GM21529 (cell line): ENCODE measurements around the gene IGSF21.

Source experiments
- ATAC-seq: cut with Tn5 transposase; IDR thresholded peaks from one replicate; pipeline ENCODE4 v1.9.1; 2021; ENCODE audit not compliant: unreplicated experiment

Gene IGSF21

DNA sequence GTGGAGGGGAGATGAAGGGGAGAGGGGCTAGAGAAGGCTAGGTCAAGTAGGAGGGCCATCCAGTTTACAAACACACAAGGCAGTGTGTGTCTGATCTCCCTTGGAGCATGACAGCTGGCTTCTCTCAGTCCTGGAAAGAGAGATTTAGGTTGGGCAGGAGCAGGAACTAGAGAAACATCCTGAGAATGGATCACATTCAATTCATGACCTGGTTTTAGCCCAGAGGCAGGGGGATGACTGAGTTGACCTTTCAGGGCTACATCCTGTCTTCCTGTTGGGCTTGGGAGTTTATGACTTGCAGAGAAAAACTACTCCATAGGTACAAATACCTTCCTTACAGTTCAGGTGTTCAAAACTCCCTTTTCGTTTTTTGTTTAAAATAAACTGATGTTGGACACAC is 97.0 kb downstream of the IGSF21 start:
- no peak for ATAC-seq

DNA sequence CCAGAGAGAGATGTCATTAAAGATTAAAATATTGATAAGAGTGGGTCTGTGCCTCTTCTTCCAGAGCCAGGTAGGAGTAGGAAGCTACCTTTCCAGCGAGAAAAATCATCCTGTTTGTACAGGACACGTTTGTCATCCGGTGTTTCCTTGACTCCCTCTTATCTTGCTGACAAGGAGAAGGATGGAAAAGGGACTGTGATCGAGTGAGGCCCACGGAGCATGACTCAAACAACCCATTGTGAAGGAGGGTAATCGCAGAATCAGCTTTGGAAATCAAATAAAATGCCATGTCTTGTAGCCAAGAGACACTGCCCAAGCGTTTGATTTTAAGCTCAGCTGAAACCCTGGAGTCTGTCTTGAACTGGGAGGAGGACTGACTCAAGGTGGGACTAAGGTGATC is 97.7 kb downstream of the IGSF21 start:
- ATAC-seq: no peak

DNA sequence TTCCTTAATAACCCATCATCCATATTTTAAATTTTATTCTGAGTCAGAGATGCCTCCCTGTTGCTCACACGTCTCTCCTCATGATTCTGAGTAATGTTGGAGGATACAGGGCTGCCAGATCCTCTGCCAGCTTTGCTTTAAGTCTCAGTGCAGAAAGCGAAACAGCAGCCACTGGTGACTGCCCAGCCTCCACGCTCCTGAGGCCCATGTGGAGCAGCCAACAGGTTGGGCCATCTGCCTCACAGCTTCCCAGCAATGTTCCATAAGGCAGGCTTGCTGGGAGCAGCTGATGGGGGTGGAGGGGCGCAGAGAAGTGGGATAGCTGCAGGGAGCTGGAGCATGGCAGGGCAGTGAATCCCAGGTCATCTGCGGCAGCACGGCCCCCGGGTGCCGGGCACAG is 104.2 kb downstream of the IGSF21 start:
- ATAC-seq: no peak

DNA sequence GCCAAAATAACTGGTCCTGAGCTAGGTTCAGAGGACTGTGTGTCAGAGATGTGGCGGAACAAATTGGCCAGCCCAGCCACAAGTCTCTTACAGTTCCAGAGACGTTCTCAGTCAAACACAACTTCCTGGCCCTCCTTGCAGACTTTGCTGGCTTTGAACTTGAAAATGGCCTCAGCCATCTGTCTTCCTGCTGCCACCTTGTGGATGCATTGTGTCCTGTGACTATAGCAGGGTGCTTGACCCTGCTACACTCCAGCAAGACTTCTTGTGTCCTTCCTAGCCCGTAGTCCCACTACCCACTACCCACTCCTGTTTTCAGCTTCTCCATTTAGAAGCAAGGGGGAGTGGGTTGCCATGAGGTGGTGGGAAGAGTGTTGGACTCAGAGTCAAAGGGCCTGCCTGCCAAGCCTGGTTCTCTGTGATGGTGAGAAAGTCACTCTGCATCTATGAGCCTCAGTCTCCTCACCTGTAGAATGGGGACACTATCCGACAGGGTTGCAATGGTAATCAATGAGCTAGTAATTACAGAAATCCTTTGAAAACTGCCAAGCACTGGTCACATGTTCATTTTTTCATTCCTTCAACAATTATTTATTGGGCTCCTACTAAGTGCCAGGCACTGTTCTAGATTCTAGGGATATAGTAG is 109.9 kb downstream of the IGSF21 start:
- ATAC-seq: no peak

DNA sequence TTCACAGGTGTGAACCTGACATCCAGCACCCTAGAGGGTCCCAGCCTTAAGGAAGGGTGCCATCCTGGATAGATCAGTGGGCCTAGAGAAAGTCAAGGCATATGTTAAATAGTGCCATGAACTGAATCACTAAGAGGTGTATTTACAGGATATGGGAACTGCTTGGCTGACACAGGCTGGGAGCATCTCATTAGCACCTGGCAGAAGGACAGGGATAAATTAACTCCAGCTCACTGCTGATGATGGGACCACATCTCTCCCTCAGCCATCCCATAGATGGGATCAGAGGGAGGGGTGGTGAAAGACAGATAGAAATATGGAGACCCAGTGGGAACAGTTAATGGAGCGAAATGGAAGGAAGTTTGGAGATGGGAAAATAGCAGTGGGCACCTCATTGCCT is 122.0 kb downstream of the IGSF21 start:
- no peak for ATAC-seq

DNA sequence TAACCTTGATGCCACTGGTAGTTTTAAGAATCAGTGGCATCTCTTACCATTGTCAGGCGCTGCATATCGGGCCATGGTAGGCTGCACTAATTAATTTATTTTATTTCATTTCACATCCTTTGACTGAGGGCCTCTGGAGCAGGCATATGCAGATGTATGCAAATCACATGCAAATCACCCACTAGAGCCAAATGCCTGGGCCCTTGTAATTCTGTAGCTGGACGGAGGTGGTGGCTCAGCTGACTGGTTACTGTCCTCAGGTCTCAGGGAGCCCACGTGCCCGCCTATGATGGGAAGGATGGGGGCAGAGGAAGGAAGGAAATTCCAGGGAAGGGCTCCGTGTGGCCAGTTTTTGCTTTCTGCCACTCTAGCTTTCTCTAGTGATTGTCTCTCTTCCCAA is 122.7 kb downstream of the IGSF21 start:
- ATAC-seq: no peak

DNA sequence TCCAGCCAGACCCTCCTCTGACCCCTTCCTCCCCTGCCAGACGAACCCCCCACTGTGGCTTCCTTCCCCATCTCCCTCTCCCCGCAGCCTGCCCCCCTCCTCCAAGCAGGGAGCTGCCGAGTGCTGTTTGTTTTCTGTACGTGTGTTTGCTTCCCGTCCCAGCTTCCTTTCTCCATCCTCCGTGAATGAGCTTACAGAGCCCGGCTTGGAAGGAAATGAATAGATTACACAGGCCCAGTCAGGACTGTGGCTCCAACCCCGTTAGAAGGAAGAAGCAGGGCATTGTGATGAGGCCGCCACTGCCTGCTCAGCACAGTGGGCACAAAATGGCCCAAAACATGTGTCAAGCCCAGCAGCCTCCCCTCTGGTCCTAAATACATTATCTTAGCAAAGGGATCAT is 123.2 kb downstream of the IGSF21 start:
- ATAC-seq: no peak

DNA sequence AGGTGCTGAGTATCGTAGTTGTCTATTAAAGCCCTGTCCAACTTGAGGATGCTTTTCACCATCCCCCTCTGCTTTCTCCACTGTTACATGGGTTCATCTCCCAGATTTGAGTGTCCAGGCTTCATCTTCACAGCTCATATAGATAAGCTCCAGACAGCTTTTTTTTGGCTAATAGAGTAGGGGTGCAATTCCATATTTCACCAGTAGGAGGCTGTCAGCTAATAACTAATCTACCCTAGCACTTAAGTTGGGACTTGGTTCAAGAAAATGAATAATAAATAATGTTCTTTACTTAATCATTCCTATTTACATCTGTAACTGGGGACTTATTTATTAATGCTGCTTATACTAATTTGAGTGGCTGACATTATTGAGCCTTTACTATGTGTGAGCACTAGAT is 124.5 kb downstream of the IGSF21 start:
- no peak for ATAC-seq

DNA sequence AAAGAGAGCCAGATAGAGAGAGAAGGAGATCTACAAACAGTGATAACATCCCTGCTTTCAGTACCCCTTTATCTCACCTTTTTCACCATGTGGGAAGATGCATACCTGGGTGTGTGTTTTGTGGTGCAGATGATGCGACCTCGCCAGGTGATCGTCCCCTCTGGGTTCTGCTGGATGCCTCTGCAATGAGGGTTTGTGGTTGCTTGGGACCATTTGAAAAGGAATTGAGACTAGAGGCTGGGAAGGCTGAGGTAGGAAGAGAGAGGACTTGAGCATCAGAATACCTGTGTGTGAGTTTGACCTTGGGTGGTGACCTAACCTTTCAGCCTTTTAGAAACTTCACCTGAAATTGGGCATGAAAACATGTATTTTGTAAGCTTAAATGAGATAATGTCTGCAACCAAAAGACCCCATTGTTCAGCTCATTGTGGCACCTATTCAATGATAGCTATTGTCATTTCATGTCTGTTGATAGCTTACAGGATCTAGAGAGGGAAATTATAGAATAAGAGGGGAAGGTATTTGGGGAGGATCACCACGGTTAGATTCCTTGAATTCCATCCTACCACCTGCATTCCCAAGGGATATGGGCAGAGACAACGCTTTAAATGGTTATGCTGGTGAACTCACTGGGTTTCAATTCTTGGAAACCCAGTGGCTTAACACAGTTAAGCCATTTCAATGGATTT is 125.7 kb downstream of the IGSF21 start:
- no peak for ATAC-seq

DNA sequence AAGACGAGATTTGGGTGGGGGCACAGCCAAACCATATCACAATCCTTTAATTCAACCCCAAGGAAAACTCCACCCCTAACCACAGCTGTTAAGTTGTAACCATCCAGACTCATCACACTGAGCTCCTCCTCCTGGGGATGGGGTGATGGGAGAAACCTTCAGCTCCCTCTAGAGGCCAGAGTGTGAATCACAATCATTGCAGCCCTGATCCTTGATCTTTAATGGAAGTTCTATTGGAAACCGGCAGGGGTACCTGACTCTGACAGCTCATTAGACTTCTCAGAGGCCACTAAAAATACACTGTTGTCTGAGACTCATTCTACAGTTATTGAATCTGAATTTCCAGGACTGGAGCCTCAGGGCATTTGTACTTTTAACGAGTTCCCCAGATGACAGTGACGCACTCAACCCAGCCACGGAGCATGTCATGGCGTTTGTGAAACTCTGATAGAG is 127.2 kb downstream of the IGSF21 start:
- no peak for ATAC-seq

DNA sequence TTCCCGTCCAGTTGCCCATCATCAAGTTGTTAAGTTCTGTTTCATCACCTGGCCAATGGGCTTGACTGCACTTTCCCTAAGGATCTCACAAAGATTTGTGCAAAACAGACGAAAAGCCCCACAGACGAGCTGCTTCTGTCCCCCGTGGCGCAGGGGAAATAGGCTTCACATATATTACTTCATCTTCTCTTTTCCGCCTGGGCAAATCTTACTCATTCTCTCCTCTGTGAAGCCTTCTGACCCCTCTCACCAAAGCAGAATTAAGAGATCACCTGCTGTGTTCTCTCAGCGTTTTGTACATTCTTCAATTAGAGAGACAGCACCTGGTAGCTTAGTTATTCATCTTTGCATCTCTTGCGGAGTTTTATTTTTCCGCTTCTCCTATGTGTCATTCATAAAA is 129.8 kb downstream of the IGSF21 start:
- ATAC-seq: no peak

DNA sequence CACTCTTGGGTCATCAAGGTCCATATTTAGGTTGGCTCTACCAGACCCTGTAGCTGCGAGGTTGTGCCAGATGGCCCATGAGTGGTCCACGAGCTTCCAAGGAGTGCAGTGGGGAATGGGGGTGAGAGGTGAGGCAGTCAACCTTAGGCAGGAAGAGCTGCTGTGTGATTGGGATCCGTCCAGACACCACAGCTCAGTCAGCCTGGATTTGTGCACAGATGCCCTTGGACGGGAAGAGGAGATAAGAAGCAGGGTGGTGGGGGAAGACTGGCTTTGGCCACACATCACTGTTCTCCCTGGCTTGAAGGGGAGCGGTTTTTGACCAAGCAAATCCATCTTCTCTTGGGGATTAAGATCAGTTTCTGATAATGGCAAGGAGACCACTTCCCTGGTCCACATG is 130.6 kb downstream of the IGSF21 start:
- ATAC-seq: no peak

DNA sequence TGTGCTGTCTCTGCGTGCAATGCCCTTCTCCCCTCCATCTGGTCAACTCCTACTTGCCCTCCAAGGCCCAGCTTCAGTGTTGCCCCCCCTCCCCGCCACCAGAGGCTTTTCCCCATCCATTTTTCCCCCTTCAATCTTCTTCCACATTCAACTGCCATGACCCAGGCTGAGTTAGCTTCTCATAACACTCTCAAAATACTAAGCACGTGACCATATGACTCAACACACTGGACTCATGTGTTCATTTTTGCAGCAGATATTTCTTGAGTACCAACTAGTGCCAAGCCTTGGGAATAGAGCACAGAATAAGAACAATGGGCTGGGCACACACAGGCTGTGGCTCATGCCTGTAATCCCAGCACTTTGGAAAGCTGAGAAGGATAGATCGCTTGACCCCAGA is 132.1 kb downstream of the IGSF21 start:
- ATAC-seq: no peak

DNA sequence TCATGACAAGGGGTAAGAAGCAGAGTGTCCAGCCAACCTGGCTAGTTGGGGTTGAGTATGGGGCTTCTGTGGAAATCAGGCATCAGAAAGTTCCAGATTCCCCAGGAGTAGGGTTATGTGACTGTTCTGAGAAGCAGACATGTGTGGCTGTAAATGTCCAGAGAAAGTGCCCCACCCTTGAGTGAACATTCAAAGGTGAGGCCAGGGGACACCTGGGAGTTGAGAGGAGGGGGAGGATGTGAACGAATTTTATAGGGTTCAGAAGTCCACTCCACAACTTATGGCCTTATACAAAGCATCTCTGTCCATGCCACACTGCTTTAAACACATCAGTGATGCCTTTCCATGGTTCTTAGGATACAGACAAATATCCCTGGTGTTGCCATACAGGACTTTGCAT is 133.3 kb downstream of the IGSF21 start:
- ATAC-seq: no peak

DNA sequence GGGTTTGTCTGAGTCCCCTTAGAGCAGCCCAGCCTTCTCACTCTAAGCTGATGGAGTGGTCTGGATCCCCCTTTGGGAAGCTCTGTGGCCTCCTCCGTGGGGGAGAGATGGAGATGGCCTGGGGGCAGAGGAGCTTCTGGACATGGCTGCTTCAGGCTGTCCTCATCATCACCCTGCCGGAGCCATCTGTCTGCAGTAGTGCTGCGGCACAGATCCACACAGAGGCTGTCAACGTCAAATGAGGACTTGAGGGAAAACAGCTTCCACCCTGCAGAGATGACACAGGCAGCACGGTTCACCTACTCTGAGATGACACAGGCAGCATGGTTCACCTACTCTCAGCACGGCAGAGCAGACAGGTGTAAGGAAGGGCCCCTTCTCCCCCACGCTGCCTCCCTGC is 134.3 kb downstream of the IGSF21 start:
- no peak for ATAC-seq

DNA sequence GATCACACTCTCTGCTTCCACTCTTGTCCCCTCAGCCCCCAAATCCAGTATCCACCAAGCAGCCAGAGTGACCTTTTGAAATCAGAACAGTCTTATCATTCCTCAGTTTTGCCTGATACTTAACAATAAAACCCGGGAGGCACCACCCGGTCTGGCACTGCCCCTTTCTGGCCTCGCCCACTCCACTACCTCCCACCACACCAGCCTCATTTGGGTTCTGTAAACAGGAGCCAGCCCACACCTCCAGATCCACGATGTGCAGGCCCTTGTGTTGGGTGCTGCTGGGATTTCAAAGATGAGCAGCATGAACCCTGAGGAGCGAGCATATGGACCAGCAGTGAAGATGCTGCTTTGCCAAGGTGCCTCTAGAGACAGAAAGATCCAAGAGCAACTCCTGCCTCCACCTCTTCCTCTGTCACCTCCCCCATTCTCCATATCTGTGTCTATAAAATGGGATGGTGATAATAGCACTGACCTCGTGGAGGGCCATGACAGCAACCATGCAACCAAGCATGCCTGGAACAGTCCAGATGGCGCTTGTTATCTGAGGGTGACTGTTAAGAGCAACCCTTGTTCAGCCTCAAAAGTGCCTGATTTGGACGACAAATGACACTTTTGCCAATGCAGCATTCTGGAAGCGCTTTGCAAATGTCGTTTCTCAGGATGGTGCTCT is 136.0 kb downstream of the IGSF21 start:
- no peak for ATAC-seq

DNA sequence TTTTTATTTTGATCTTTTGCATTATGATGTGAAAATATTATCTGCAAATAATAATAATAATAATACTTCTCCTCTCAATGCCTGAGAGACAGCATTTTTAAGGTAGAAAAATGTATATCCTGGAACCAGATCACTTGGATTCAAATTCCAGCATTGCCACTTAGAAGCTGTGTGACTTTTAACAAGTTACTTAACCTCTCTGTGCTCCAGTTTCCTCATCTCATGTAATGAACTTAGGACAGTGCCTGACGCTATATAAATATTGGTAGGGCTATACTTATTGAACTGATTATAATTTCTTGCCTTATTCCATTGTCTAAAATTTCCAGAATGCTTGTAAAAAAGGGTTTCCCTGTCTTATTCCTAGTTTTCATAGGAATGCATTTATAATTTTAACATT is 137.2 kb downstream of the IGSF21 start:
- ATAC-seq: no peak

DNA sequence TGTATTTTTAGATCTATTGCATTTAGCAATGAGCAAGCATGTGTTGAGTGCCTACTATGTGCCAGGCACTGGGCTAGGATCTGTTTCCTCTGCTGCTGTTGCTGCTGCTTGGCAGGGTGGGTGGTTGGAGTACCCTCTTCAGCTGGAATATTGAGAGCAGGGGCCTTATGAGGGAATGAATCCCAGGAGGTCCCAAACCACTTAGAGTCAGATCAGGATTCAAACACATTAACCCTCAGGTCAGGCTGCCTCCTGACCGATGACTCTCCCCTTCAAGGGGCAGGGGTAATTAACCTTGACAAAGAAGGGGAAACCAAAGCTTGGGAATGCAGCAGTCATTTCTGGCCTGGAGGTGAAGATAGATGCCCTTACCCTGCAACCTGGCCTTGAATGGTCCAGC is 138.0 kb downstream of the IGSF21 start:
- ATAC-seq: no peak

DNA sequence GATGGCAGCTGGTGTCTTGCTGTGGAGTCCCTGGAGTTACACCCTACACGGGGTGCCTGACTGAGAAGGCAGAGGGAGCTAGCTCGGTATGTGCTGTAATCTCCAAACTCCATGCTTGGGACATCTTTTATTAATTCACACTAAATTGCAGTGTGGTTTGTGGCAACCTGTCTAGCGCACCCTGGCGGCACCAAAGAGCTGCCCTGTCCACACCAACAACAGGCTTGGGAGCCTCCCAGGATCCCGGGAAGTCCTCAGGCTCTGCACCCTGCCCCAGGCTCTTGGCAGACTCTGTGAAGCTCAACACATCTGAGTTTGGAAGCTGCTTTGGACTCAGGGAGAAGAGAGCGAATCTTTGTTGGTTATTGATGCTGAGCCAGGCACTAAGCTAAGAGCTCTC is 138.9 kb downstream of the IGSF21 start:
- no peak for ATAC-seq

DNA sequence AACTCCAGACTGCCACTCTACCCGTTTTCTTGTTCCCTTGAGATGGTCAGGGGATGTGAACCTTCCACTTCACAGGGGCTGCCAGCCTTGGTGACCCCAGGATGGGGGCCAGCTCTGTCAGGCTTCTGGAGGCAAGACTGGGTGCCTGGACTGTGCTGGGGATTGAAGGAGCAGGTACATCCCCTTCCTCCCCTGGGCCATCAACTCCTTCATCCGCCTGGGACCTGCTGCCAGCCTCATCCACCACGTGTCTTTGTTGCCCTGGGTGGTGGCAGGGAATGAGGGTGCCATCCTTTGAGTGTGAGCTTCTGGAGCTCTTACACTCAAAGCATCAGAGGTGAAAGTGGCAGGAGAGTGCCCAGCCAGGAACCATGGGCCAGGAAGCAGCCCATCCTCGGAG is 139.6 kb downstream of the IGSF21 start:
- ATAC-seq: no peak

DNA sequence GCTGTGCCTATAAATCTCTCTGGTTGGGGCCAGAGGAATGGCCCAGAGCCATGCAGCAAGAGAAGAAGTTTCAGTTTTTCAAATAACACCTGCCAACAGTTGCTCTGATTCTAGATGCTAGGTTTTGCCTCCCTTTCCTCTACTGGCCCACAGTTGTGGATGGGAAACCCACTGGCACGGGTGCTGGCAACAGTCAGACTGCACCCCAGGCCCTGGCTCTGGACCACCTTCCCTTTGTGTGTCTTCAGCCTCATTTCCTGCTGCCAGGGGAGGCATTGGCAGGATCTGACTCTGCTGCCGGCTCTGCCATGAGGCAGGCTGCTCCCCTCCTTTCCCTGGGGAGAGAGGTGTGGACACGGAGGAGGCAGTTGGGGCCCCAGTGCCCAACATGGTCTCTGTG is 142.0 kb downstream of the IGSF21 start:
- ATAC-seq: no peak

DNA sequence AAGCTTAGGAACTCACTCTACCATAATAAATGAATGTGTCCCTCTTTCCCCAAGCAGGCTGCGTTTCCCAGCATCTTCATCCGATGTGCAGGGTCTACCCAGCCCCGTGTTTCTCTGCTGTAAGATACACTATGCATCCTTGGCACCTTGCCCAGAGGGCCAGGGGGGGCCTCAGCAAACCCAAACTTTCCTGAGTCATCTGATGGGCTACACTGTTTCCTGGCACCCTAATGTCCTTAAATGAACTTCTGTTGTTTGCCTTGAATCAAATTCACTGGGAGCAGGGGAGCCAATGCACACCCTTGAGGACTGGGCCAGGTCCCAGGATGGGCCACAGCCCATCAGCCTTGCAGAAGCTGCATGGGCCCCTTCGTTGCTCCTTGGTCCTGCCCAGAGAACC is 145.5 kb downstream of the IGSF21 start:
- ATAC-seq: no peak
